OCI-LY1 (cell line): ENCODE results near the gene TXNDC16.

Source experiments
- EZH2 ChIP-seq: fragments of 200-600 bp; sonication (generic), shearing (Covaris generic); IDR thresholded peaks from 2 replicates; pipeline ENCODE4 v1.8.0; 2017; ENCODE audit warnings: borderline replicate concordance, mixed run types, mild to moderate bottlenecking, antibody characterized with exemption, low read length, moderate library complexity, mixed read lengths
- TF ChIP-seq, protein P1 (sequence below): fragments of 200-600 bp; sonication (generic), shearing (Covaris generic); IDR thresholded peaks from 2 replicates; pipeline ENCODE4 v1.5.1; 2017; ENCODE audit warnings: mild to moderate bottlenecking, antibody characterized with exemption, low read length, moderate library complexity, mixed read lengths

DNA sequence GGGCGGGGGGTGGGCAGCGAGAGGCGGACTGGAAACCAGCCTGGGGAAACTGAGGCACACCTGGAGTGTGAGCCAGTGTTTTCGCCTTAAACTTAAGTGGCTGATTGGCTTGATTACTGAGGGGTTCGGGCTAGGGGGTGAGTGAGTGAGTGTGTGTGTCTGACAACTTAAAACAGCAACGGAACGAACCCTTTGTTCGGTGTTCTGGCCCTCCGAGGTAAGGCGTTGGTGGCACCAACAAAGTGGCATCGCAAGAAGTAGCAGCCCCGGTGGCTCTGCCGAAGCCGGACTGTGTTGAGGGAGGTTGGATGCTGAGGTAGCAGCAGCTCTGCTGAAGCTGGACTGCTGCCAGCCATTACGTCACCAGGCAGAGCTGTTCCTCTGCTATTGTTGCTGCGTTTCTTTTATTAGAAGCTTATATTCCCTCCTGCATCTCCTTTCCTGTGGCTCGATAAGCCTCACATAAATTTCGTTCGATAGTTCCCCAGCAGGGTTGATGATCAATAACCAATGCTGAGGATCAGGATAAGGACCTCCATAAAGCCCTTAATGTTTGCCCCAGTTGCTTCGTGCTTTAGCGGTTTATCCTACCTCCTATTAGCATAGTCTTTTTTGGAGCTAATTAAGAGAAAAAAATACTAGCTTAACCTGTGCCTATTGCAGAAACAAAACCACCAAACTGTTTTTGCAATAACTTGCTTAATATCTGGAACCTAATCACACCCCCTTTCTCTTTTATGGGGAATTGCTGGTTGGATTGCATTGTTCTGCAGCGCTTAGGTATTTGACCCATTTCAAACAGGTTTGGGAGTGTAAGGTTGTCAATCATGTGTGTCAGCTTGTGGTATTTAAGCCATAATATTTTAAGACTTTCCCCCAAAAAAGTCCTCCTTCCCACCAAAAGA, 1.6 kb upstream of the TXNDC16 start:
- TF ChIP-seq, protein P1, sequence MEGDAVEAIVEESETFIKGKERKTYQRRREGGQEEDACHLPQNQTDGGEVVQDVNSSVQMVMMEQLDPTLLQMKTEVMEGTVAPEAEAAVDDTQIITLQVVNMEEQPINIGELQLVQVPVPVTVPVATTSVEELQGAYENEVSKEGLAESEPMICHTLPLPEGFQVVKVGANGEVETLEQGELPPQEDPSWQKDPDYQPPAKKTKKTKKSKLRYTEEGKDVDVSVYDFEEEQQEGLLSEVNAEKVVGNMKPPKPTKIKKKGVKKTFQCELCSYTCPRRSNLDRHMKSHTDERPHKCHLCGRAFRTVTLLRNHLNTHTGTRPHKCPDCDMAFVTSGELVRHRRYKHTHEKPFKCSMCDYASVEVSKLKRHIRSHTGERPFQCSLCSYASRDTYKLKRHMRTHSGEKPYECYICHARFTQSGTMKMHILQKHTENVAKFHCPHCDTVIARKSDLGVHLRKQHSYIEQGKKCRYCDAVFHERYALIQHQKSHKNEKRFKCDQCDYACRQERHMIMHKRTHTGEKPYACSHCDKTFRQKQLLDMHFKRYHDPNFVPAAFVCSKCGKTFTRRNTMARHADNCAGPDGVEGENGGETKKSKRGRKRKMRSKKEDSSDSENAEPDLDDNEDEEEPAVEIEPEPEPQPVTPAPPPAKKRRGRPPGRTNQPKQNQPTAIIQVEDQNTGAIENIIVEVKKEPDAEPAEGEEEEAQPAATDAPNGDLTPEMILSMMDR, result no peak; the same call in 1 of the 2 replicates
- TF ChIP-seq EZH2, result no peak
